Glutamatergic neuron (in vitro differentiated cells): ENCODE data around the gene NHERF2. TPM values are rescaled to one million over a fixed set of nuclear protein-coding genes. Genes with fewer than 3 reads are reported as not detected.

Source experiments
- DNase-seq: peaks from one replicate; pipeline ENCODE4 v3.0.0; 2022
- H3K27ac Mint-ChIP-seq: one replicate; pipeline ENCODE4 v1.8.0; 2020; ENCODE audit warnings: mild to moderate bottlenecking, mixed read lengths, inconsistent platforms; ENCODE audit not compliant: unreplicated experiment
- H3K27me3 Mint-ChIP-seq: one replicate; pipeline ENCODE4 v1.8.0; 2020; ENCODE audit warnings: mild to moderate bottlenecking, moderate library complexity, mixed read lengths, inconsistent platforms; ENCODE audit not compliant: unreplicated experiment
- H3K36me3 Mint-ChIP-seq: one replicate; pipeline ENCODE4 v1.8.0; 2020; ENCODE audit warnings: mild to moderate bottlenecking, mixed read lengths, inconsistent platforms; ENCODE audit not compliant: unreplicated experiment
- H3K4me1 Mint-ChIP-seq: one replicate; pipeline ENCODE4 v1.8.0; 2020; ENCODE audit warnings: mild to moderate bottlenecking, low read depth, mixed read lengths, inconsistent platforms; ENCODE audit not compliant: unreplicated experiment
- H3K4me3 Mint-ChIP-seq: one replicate; pipeline ENCODE4 v1.8.0; 2020; ENCODE audit warnings: mild to moderate bottlenecking, mixed read lengths, inconsistent platforms; ENCODE audit not compliant: unreplicated experiment
- H3K9me3 Mint-ChIP-seq: one replicate; pipeline ENCODE4 v1.8.0; 2020; ENCODE audit warnings: mild to moderate bottlenecking, moderate library complexity, mixed read lengths, inconsistent platforms; ENCODE audit not compliant: unreplicated experiment
- total RNA-seq: library from RNA; stranded (reverse); fragmentation: NEBNext Ultra II Directional; extraction: Animal tissue kit (Norgen Biotek cat#: 25700); gene quantifications from one replicate; pipeline ENCODE4 v1.2.1, GENCODE V29; 2021; ENCODE audit not compliant: unreplicated experiment
- TF ChIP-seq, protein P1 (sequence below): fragments of 200-600 bp; sonication (generic); IDR thresholded peaks from one replicate; pipeline ENCODE4 v1.5.0; 2021; ENCODE audit not compliant: partially characterized antibody, unreplicated experiment

The NHERF2 gene
- total RNA-seq, 1 donor from 2014 or later, result 22.3 TPM

- H3K9me3 Mint-ChIP-seq, result peaks cover 8% of the 10 kb centered on the region
- H3K27ac Mint-ChIP-seq, result no peak overlapping the region
- peaks cover 11% of the 10 kb centered on the region for H3K4me1 Mint-ChIP-seq
- TF ChIP-seq, protein P1, sequence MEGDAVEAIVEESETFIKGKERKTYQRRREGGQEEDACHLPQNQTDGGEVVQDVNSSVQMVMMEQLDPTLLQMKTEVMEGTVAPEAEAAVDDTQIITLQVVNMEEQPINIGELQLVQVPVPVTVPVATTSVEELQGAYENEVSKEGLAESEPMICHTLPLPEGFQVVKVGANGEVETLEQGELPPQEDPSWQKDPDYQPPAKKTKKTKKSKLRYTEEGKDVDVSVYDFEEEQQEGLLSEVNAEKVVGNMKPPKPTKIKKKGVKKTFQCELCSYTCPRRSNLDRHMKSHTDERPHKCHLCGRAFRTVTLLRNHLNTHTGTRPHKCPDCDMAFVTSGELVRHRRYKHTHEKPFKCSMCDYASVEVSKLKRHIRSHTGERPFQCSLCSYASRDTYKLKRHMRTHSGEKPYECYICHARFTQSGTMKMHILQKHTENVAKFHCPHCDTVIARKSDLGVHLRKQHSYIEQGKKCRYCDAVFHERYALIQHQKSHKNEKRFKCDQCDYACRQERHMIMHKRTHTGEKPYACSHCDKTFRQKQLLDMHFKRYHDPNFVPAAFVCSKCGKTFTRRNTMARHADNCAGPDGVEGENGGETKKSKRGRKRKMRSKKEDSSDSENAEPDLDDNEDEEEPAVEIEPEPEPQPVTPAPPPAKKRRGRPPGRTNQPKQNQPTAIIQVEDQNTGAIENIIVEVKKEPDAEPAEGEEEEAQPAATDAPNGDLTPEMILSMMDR, result no peak
- no peak overlapping the region for H3K4me3 Mint-ChIP-seq
- H3K27me3 Mint-ChIP-seq, result peaks cover 6% of the 10 kb centered on the region
- DNase-seq, result peak; percentile 10
- no peaks in the 10 kb centered on the region for H3K36me3 Mint-ChIP-seq
These were observed 17.8 kb downstream of the NHERF2 start for GRCh38 chr16:2044541-2044940.

DNA sequence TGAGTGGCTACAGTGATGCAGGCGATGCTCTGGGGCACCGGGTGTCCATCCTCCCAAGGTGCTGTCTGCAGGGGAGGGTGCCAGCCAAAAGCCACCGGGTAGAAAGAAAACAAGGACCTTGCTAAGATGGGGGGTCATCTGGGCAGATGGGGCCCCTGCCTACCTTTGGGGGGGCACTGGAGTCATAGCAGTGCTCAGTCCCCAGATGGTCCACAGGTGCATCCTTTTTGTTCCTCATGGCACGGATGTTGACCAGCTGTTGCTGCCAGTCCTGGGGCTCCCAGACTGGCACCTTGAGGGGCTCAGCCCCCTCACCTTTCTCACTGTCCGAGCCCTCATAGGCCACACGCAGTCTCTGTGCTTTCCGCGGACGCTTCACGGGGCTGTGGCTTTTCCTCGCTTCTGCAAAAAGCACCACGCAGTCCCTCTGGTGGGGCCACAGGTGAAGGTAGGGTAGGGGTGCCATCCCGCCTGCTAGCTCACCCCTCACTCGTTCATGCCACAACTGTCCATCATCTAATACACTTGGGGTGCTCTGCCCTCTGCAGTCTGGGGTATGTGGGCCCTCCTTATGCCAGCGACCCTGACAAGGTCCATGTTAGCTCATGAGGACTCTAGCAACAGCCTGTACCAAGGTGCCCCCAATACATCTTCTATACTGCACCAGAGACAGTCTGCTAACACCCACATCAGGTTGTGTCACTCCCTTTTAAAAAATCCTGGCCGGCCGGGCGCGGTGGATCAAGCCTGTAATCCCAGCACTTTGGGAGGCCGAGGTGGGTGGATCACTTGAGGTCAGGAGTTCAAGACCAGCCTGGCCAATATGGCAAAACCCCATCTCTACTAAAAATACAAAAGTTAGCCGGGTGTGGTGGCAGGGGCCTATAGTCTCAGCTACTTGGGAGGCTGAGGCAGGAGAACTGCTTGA, 19.5 kb downstream of the NHERF2 start:
- TF ChIP-seq, protein P1, result no peak
- no peak for DNase-seq
- Mint-ChIP-seq H3K4me1 (peaks cover 9% of the 10 kb centered on the region), H3K36me3 (no peaks in the 10 kb centered on the region), H3K4me3 (peak overlapping the region; percentile 89), H3K27ac (no peak overlapping the region), H3K9me3 (peaks cover 9% of the 10 kb centered on the region), H3K27me3 (peaks cover 4% of the 10 kb centered on the region)

DNA sequence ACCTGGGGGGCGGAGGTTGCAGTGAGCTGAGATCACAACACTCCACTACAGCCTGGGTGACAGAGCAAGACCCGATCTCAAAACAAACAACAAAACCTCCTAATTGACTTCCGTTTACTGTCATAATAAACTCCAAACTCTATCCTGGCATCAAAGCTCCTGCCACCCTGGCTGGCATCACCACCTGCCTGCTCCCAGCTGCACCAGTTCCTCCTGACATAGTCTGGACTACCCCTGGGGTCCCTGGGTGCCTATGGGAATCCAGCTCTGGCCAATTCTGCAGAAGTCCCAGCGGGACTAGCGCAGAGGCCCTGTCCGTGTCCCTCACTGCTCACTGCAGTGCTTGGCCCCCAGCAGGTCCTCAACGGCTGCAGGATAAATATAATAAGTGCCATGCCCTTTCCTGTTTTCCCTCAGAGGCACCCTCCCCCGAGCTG, 20.2 kb downstream of the NHERF2 start:
- Mint-ChIP-seq H3K4me3 (peak overlapping the region; percentile 89), H3K27ac (no peak overlapping the region), H3K27me3 (peaks cover 2% of the 10 kb centered on the region), H3K9me3 (peaks cover 13% of the 10 kb centered on the region), H3K36me3 (no peaks in the 10 kb centered on the region), H3K4me1 (peaks cover 9% of the 10 kb centered on the region)
- no peak for DNase-seq
- TF ChIP-seq, protein P1, result no peak

DNA sequence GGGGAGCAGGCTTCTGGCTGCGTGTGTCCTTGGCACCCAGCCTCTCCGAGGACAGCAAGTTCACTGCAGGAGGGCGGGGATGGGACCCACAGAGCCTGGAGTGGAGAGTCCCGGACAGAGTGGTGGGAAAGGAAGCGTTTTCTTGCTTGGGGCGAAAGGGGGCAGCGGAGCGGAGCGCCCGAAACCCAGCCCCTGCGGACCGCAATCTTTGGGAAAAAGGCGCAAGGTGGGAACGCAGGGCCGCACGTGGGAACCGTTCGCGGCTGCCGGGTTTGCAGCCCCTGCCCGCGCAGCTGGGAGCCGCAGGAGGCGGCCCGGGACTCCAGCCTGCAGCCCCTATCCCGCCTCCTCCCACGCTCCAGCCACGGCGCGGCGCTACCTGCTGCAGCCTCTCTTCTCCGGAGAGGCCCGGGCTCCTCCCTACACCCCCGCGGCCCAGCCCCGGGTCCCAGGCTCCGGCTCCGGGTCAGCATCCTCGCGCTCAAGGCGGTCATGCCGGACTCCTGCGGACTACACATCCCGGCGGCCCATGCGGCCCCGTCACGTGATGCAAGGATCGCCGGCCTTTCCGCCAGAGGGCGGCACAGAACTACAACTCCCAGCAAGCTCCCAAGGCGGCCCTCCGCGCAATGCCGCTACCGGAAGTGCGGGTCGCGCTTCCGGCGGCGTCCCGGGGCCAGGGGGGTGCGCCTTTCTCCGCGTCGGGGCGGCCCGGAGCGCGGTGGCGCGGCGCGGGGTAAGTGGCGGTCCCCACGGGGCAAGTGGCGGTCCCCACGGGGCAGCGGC, 20.8 kb downstream of the NHERF2 start, which contains the start of the genes NTHL1 and TSC2:
TSS of gene NTHL1 (minus strand) at position 505 of the 786 bp plus-strand sequence. CDS start at position 494, 11 bp downstream.
TSS of gene TSC2 (plus strand) at position 656 of the 786 bp plus-strand sequence. CDS start 631 bp downstream, outside the sequence.
- H3K27me3 Mint-ChIP-seq, result peaks cover 2% of the 10 kb centered on the region
- DNase-seq, result peak; percentile 97
- peaks cover 9% of the 10 kb centered on the region for H3K4me1 Mint-ChIP-seq

More for the DNA sequence above, 20.8 kb downstream of the NHERF2 start, which contains the start of the genes NTHL1 and TSC2:
- TF ChIP-seq, protein P1, result peak; percentile 64
- peaks cover 13% of the 10 kb centered on the region for H3K9me3 Mint-ChIP-seq
- no peak within 1 kb of the TSS for H3K27ac Mint-ChIP-seq
- no peaks in the 10 kb centered on the region for H3K36me3 Mint-ChIP-seq
- peak within 1 kb of the TSS; percentile 92 for H3K4me3 Mint-ChIP-seq
